ENCODE data around the gene ATP13A3. TPM values are rescaled to one million over a fixed set of nuclear protein-coding genes. Genes with fewer than 3 reads are reported as not detected.

Gene ATP13A3
- total RNA-seq, 1 experiment from 2014 or later, result 78.3 TPM

DNA sequence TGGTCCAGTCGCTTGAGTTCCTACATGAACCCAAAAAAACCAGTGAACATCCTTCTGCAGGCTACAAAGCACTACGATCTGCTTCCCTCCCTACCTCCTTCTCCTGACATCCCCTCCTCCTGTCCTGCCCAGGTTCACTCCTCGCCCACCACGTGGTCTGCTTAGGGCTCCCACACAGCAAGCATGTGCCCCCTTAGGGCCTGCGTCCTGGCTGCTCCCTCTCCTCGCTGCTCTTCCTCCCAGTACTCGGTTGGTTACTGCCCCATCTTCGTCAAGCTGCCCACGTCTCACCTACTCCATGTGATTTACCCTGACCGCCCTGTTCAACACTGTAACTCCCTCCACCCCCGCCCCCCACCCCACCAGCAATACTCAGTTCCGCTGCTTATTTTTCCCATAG, 20.8 kb upstream of the ATP13A3 start (continued):
- TF ChIP-seq, protein P1, sequence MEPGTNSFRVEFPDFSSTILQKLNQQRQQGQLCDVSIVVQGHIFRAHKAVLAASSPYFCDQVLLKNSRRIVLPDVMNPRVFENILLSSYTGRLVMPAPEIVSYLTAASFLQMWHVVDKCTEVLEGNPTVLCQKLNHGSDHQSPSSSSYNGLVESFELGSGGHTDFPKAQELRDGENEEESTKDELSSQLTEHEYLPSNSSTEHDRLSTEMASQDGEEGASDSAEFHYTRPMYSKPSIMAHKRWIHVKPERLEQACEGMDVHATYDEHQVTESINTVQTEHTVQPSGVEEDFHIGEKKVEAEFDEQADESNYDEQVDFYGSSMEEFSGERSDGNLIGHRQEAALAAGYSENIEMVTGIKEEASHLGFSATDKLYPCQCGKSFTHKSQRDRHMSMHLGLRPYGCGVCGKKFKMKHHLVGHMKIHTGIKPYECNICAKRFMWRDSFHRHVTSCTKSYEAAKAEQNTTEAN (CRISPR knock-in tag; IDR thresholded peaks at IDR 0.05), result no peak
- TF ChIP-seq, protein P2, sequence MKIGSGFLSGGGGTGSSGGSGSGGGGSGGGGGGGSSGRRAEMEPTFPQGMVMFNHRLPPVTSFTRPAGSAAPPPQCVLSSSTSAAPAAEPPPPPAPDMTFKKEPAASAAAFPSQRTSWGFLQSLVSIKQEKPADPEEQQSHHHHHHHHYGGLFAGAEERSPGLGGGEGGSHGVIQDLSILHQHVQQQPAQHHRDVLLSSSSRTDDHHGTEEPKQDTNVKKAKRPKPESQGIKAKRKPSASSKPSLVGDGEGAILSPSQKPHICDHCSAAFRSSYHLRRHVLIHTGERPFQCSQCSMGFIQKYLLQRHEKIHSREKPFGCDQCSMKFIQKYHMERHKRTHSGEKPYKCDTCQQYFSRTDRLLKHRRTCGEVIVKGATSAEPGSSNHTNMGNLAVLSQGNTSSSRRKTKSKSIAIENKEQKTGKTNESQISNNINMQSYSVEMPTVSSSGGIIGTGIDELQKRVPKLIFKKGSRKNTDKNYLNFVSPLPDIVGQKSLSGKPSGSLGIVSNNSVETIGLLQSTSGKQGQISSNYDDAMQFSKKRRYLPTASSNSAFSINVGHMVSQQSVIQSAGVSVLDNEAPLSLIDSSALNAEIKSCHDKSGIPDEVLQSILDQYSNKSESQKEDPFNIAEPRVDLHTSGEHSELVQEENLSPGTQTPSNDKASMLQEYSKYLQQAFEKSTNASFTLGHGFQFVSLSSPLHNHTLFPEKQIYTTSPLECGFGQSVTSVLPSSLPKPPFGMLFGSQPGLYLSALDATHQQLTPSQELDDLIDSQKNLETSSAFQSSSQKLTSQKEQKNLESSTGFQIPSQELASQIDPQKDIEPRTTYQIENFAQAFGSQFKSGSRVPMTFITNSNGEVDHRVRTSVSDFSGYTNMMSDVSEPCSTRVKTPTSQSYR (CRISPR knock-in tag; IDR thresholded peaks at IDR 0.05), result no peak
- no peak for TF ChIP-seq ZNF423 (CRISPR knock-in tag; IDR thresholded peaks at IDR 0.05)
- no peak for TF ChIP-seq GTF2I (CRISPR knock-in tag; conservative IDR thresholded peaks at IDR 0.05)
- TF ChIP-seq, protein P3, sequence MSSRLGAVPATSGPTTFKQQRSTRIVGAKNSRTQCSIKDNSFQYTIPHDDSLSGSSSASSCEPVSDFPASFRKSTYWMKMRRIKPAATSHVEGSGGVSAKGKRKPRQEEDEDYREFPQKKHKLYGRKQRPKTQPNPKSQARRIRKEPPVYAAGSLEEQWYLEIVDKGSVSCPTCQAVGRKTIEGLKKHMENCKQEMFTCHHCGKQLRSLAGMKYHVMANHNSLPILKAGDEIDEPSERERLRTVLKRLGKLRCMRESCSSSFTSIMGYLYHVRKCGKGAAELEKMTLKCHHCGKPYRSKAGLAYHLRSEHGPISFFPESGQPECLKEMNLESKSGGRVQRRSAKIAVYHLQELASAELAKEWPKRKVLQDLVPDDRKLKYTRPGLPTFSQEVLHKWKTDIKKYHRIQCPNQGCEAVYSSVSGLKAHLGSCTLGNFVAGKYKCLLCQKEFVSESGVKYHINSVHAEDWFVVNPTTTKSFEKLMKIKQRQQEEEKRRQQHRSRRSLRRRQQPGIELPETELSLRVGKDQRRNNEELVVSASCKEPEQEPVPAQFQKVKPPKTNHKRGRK (CRISPR knock-in tag; IDR thresholded peaks at IDR 0.05; ENCODE audit: borderline replicate concordance), result no peak
- TF ChIP-seq ZNF671 (CRISPR knock-in tag; IDR thresholded peaks at IDR 0.05), result no peak

- no peaks in the 10 kb centered on the region for H3K4me1 Mint-ChIP-seq
- H3K36me3 Mint-ChIP-seq, result no peaks in the 10 kb centered on the region
- H3K4me3 Mint-ChIP-seq, result no peak overlapping the region
- ChIA-PET CTCF (interaction anchor here (0.9 kb wide), 1 partner anchor 9 kb away, joined by 3 read pairs; no protein-coding TSS in a partner anchor), POLR2A (no interaction called here)
- no peak overlapping the region for H3K27ac Mint-ChIP-seq
- no peak for ATAC-seq
- no peaks in the 10 kb centered on the region for H3K27me3 Mint-ChIP-seq (ENCODE audit: low read depth)
- DNase-seq (ENCODE audit: low spot score), result no peak
- no peaks in the 10 kb centered on the region for H3K9me3 Mint-ChIP-seq
- TF ChIP-seq, protein P4, sequence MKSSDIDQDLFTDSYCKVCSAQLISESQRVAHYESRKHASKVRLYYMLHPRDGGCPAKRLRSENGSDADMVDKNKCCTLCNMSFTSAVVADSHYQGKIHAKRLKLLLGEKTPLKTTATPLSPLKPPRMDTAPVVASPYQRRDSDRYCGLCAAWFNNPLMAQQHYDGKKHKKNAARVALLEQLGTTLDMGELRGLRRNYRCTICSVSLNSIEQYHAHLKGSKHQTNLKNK (CRISPR knock-in tag; IDR thresholded peaks at IDR 0.05), result no peak
- no peak for TF ChIP-seq NR1H2 (CRISPR knock-in tag; IDR thresholded peaks at IDR 0.05)
- no peak for TF ChIP-seq GRHL2 (CRISPR knock-in tag; IDR thresholded peaks at IDR 0.05; ENCODE audit: insufficient replicate concordance, severe bottlenecking)
- no peak for TF ChIP-seq ZNF219 (CRISPR knock-in tag; IDR thresholded peaks at IDR 0.05; ENCODE audit: borderline replicate concordance)
- TF ChIP-seq CREM (CRISPR knock-in tag; IDR thresholded peaks at IDR 0.05), result no peak
- no peak for TF ChIP-seq ATF2 (CRISPR knock-in tag; IDR thresholded peaks at IDR 0.05; ENCODE audit: borderline replicate concordance, low read depth)
- TF ChIP-seq JAZF1 (CRISPR knock-in tag; IDR thresholded peaks at IDR 0.05), result no peak
- TF ChIP-seq HMGXB4 (CRISPR knock-in tag; IDR thresholded peaks at IDR 0.05), result no peak
- no peak for TF ChIP-seq ZNF263 (CRISPR knock-in tag; IDR thresholded peaks at IDR 0.05; ENCODE audit: low read depth)
- no peak for TF ChIP-seq CREB1 (CRISPR knock-in tag; IDR thresholded peaks at IDR 0.05)
Observed at GRCh38 chr3:194505791-194506415, 19.1 kb upstream of the ATP13A3 start.

Data from WTC11 (cell line).